Panc1 (cell line): ENCODE measurements around the gene CYP2F1. TPM values are rescaled to one million over a fixed set of nuclear protein-coding genes. Genes with fewer than 3 reads are reported as not detected.

Experiments
- ATAC-seq: fragments of 200-7000 bp; cut with Tn5 transposase; 2 replicates; pipeline ENCODE4 v1.9.1; 2020; ENCODE audit warnings: mild to moderate bottlenecking, moderate library complexity
- BruUV-seq: library from RNA; stranded (reverse); fragments of 400-500 nt; replicated peaks from 2 replicates; lab custom pipeline; 2021; lab: Mats Ljungman, UMichigan
- CTCF ChIA-PET: fragments of 300-600 bp; sonication (Branson Sonifier 250); formaldehyde crosslinking; loops from one replicate; lab custom pipeline; 2022; ENCODE audit warnings: antibody characterized with exemption; lab: Charles Lee
- POLR2A ChIA-PET: fragments of 300-600 bp; sonication (Branson Sonifier 250); formaldehyde crosslinking; loops from one replicate; lab custom pipeline; 2022; ENCODE audit warnings: antibody characterized with exemption; lab: Charles Lee
- DNase-seq: peaks from one replicate; pipeline ENCODE4 v3.0.0-alpha.2; 2010; ENCODE audit warnings: low read depth, low spot score
- H3K27ac ChIP-seq: 2 replicates; pipeline ENCODE4 v1.5.1; 2011; ENCODE audit warnings: mild to moderate bottlenecking, low read length, inconsistent platforms
- H3K27me3 ChIP-seq: fragments of 200-500 bp; sonication (Bioruptor generic); 2 replicates; pipeline ENCODE4 v1.6.0; 2014; ENCODE audit warnings: low read length, inconsistent platforms; ENCODE audit not compliant: control insufficient read depth, insufficient read depth
- H3K36me3 ChIP-seq: fragments of 200-500 bp; sonication (Bioruptor generic); 2 replicates; pipeline ENCODE4 v1.5.1; 2014; ENCODE audit warnings: inconsistent platforms, mild to moderate bottlenecking, low read length, moderate library complexity; ENCODE audit not compliant: control insufficient read depth, insufficient read depth
- H3K4me1 ChIP-seq: 2 replicates; pipeline ENCODE4 v1.5.1; 2011; ENCODE audit warnings: inconsistent platforms, mild to moderate bottlenecking, low read length, moderate library complexity; ENCODE audit not compliant: control insufficient read depth, insufficient read depth
- H3K4me3 ChIP-seq, 2 experiments: 2 replicates each; pipeline ENCODE4 v1.5.1; 2011 to 2012; ENCODE audit warnings: low read depth in 2 of 2, low read length in 2 of 2, mild to moderate bottlenecking in 2 of 2, inconsistent platforms in 1 of 2, moderate library complexity in 1 of 2
- H3K9me3 ChIP-seq: fragments of 200-500 bp; sonication (Bioruptor generic); 2 replicates; pipeline ENCODE4 v1.5.1; 2014; ENCODE audit warnings: low read depth, mild to moderate bottlenecking, inconsistent platforms, low read length, moderate library complexity; ENCODE audit not compliant: control insufficient read depth, insufficient read depth
- POLR2AphosphoS5 ChIP-seq: IDR thresholded peaks from 2 replicates; pipeline ENCODE4 v1.6.1; 2012; ENCODE audit warnings: mild to moderate bottlenecking, low read depth, low read length, moderate library complexity
- SIN3A ChIP-seq: IDR thresholded peaks from 2 replicates; pipeline ENCODE4 v1.6.1; 2012; ENCODE audit warnings: low read depth, mild to moderate bottlenecking, low read length, moderate library complexity, borderline replicate concordance; ENCODE audit not compliant: insufficient read depth
- TCF7L2 ChIP-seq: IDR thresholded peaks from 2 replicates; pipeline ENCODE4 v1.6.1; 2011; ENCODE audit warnings: mild to moderate bottlenecking, low read depth, low read length, inconsistent platforms
- in situ Hi-C: cut with HindIII; loops from 2 replicates; pipeline ENCODE4 v1.10.0; 2016; ENCODE audit warnings: low sequenced_read_pairs, low pct_unique_long_range_greater_than_20kb
- intact Hi-C: fragments of 100-400 bp; cut with micrococcal nuclease; formaldehyde crosslinking; loops from one replicate; pipeline ENCODE4 v1.10.0; 2022; ENCODE audit not compliant: unreplicated experiment
- total RNA-seq: library from RNA; stranded (reverse); gene quantifications from one replicate; pipeline ENCODE4 v1.2.1, GENCODE V29; 2021; ENCODE audit not compliant: unreplicated experiment
- TF ChIP-seq, protein P1 (sequence below), 2 experiments: IDR thresholded peaks; 2 replicates each; pipeline ENCODE4 v1.6.1; 2011 to 2012; ENCODE audit warnings: low read depth in 2 of 2, control low read depth in 1 of 2, low read length in 1 of 2, mild to moderate bottlenecking in 1 of 2, moderate library complexity in 1 of 2; ENCODE audit not compliant: insufficient read depth in 1 of 2
- TF ChIP-seq, protein P2 (sequence below): fragments of 450-650 bp; IDR thresholded peaks from 2 replicates; pipeline ENCODE4 v1.5.1; 2017; ENCODE audit warnings: mild to moderate bottlenecking

Gene CYP2F1
- total RNA-seq, 1 experiment from 2014 or later = not detected

DNA sequence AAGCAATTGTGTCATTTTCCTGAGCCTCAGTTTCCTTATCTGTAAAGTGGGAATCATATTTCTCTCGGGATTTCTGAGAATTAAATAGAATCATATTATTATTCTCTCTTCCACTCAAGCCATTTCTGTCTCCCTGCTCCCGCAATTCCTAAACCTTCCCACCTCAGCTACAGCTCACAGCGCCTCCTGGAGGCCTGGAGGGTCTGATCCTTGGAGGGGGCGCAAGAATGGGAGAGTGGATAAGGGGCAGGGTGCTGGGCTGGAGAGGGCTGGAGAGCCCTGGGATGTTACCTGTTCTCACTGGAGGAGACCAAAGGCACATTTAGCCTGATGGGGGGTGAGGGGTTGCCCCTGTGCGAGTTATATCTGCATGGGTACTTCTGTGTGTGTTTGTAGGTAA lies 47.7 kb downstream of the CYP2F1 start:
- ChIA-PET CTCF (no interaction called here), POLR2A (no interaction called here)
- intact Hi-C loops = no loop called here

DNA sequence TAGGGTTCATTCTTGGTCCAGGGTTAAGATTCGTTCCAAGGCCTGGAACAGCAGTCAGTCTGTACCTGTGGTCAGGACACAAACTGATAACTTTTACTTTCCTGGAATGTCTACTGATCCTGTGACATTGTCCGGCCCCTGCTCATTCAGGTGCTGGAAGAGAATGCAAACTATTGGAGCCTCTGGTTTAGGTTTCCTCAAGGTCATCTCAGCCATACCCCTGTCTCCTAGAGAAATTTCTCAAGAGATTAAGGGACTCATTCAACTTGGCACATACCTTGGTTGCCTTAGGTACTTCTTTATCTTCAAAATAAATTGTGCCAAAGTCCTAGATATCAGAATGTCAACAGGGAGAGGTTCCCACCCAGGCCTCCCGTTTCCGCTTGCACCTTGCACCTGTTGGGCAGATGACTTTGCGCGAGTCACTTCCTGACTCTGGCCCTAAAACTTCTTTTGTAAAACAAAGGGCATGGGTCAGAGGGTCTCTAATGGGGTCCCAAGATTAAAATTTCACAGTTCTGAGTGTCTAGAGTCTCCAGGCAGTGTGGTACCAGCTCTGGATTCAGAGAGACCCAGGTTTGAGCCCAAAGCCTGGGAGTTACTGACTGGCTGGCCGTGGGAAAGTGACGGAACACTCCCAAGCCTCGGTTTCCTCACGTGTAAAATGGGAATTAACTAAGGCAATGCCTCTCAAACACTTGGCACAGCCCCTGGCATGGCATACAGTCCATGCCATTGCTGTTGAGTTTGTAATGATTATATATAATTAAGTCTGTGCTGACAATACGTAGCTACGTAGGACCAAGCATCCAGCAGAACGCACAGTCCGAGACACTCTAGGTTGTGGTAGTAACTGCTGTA lies 52.9 kb downstream of the CYP2F1 start:
- no peaks in the 10 kb centered on the region for H3K36me3 ChIP-seq
- no peaks in the 10 kb centered on the region for H3K27me3 ChIP-seq
- intact Hi-C loops = no loop called here
- ChIA-PET CTCF (no interaction called here), POLR2A (no interaction called here)
- no peaks in the 10 kb centered on the region for H3K4me1 ChIP-seq
- no peak for DNase-seq
- no peak for ATAC-seq
- no peak overlapping the region for H3K27ac ChIP-seq
- no peak overlapping the region for H3K4me3 ChIP-seq
- no TSS peak for BruUV-seq
- no peaks in the 10 kb centered on the region for H3K9me3 ChIP-seq
- in situ Hi-C loops = no loop called here
- TF ChIP-seq TCF7L2 = no peak
- TF ChIP-seq SIN3A = no peak
- TF ChIP-seq POLR2AphosphoS5 = no peak
- TF ChIP-seq, protein P1, sequence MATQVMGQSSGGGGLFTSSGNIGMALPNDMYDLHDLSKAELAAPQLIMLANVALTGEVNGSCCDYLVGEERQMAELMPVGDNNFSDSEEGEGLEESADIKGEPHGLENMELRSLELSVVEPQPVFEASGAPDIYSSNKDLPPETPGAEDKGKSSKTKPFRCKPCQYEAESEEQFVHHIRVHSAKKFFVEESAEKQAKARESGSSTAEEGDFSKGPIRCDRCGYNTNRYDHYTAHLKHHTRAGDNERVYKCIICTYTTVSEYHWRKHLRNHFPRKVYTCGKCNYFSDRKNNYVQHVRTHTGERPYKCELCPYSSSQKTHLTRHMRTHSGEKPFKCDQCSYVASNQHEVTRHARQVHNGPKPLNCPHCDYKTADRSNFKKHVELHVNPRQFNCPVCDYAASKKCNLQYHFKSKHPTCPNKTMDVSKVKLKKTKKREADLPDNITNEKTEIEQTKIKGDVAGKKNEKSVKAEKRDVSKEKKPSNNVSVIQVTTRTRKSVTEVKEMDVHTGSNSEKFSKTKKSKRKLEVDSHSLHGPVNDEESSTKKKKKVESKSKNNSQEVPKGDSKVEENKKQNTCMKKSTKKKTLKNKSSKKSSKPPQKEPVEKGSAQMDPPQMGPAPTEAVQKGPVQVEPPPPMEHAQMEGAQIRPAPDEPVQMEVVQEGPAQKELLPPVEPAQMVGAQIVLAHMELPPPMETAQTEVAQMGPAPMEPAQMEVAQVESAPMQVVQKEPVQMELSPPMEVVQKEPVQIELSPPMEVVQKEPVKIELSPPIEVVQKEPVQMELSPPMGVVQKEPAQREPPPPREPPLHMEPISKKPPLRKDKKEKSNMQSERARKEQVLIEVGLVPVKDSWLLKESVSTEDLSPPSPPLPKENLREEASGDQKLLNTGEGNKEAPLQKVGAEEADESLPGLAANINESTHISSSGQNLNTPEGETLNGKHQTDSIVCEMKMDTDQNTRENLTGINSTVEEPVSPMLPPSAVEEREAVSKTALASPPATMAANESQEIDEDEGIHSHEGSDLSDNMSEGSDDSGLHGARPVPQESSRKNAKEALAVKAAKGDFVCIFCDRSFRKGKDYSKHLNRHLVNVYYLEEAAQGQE (IDR thresholded peaks at IDR 0.05; ENCODE audit: insufficient read depth in 1 of 2, low read depth in 2 of 2, low read length in 1 of 2) = no peak
- TF ChIP-seq, protein P2, sequence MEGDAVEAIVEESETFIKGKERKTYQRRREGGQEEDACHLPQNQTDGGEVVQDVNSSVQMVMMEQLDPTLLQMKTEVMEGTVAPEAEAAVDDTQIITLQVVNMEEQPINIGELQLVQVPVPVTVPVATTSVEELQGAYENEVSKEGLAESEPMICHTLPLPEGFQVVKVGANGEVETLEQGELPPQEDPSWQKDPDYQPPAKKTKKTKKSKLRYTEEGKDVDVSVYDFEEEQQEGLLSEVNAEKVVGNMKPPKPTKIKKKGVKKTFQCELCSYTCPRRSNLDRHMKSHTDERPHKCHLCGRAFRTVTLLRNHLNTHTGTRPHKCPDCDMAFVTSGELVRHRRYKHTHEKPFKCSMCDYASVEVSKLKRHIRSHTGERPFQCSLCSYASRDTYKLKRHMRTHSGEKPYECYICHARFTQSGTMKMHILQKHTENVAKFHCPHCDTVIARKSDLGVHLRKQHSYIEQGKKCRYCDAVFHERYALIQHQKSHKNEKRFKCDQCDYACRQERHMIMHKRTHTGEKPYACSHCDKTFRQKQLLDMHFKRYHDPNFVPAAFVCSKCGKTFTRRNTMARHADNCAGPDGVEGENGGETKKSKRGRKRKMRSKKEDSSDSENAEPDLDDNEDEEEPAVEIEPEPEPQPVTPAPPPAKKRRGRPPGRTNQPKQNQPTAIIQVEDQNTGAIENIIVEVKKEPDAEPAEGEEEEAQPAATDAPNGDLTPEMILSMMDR = no peak

More for the DNA sequence above, 47.7 kb downstream of the CYP2F1 start:
- H3K27ac ChIP-seq = no peak overlapping the region
- ATAC-seq = no peak
- H3K27me3 ChIP-seq = no peaks in the 10 kb centered on the region
- no peak for TF ChIP-seq SIN3A
- TF ChIP-seq, protein P1 (IDR thresholded peaks at IDR 0.05; ENCODE audit: insufficient read depth in 1 of 2, low read depth in 2 of 2, low read length in 1 of 2) = no peak
- TF ChIP-seq POLR2AphosphoS5 = no peak
- H3K36me3 ChIP-seq = no peaks in the 10 kb centered on the region
- H3K9me3 ChIP-seq = no peaks in the 10 kb centered on the region
- no peak overlapping the region for H3K4me3 ChIP-seq
- in situ Hi-C loops = no loop called here
- no TSS peak for BruUV-seq
- no peaks in the 10 kb centered on the region; the same call in 1 of the 2 replicates for H3K4me1 ChIP-seq
- no peak for DNase-seq
